Occipital lobe (tissue), 2 donors: Measurements from ENCODE around the gene PACRG. TPM values are rescaled to one million over a fixed set of nuclear protein-coding genes. Genes with fewer than 3 reads are reported as not detected.

ENCODE experiments used
- DNase-seq: peaks from one replicate; lab custom pipeline; 2025; lab: John Stamatoyannopoulos, UW
- total RNA-seq: library from RNA; depleted of rRNA; stranded (reverse); fragments of >200 nt; gene quantifications from one replicate; pipeline ENCODE4 v1.2.3, GENCODE V29; 2014

PACRG gene
- total RNA-seq, 1 donor from 2014 or later = 6.7 TPM

GRCh38 chr6:163198396-163198795 lies 470.6 kb downstream of the PACRG start:
- no peak for DNase-seq

DNA sequence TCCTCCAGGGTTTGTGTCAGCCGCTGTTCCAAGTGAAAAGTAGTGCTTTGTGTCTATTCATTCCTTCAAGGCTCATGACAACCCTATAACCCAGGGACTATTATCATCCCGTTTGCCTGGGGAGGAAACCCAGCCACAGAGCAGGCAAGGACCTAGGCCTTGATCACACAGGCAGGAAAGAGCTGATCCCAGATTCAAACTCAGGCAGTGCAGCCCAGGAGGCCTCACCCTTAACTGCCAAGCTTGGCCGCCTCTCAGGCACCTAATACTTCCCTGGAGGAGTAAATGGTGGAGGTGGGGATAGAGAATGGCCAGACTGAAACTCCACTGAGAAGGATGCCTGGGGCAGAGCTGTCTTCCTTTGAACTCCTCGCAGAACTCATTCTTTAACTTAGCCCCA lies 471.6 kb downstream of the PACRG start:
- no peak for DNase-seq

DNA sequence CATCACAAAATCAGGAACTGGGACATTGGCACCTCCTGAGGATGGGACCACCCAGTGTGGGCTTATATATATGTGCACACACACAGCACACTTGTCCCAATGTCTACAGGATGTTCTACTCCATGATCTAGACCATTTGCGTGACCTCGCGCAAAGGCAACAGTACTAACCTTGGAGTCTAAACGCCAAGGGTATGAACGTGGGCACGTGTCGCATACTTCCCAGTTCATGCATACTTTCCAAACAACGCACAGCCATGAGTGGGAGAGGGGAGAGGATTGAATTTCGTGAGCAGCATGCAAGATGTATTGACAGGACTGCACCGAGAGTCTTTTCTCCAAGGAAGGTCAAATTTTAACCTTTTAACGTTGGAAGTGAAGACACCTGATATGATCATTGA lies 472.5 kb downstream of the PACRG start:
- no peak for DNase-seq

DNA sequence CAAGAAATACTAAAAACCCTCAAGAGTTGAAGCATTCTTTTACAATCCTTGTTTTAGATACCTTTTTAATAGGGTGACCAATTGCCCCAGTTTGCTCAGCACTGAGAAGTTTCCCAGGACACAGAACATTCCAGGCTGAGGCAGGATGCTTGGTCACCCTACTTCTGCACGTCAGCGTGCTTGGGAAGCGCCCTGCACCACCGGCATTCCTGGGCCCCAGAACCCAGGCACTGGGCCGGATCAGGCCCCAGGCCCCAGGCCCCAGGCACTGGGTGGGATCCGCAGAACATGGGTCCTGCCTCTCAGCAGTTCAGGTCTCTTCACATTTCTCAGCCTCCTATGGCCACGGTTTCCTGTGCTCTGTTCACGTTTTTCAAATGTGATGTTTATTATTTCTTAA lies 472.9 kb downstream of the PACRG start:
- DNase-seq = no peak

DNA sequence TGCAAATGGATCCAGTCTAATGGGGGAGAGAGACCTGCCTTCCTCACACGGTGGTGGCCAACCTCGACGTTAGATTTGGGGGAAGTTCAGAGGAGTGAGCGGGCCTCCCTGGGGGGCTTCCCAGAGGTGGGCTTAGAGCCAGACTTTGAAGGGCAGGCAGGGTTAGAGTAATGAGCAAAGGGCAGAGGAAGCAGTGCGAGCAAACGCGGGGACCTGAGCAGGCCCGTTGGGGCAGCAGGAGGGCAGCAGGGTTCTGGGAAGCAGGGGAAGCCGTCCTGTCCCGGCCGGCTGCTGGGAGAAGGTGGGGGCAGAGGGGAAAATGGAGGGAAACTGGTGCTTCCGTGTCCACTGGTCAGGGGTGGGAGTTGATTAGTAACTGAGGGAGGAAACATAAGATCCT lies 474.1 kb downstream of the PACRG start:
- DNase-seq = no peak

DNA sequence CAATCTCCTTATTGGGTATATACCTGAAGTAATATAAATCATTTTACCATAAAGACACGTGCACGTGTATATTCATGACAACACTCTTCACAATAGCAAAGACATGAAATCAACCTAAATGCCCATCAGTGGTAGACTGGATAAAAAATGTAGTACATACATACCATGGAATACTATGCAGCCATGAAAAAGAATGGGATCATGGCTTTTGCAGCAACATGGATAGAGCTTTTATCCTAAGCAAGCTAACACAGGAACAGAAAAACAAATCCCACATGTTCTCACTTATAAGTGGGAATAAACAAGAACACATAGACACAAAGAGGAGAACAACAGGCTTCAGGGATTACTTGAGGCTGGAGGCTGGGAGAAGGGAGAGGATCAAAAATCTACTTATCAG lies 478.4 kb downstream of the PACRG start:
- DNase-seq = no peak

GRCh38 chr6:163207431-163208383 lies 479.9 kb downstream of the PACRG start:
- no peak for DNase-seq

GRCh38 chr6:163209005-163209404 lies 481.2 kb downstream of the PACRG start:
- DNase-seq = no peak

- no peak for DNase-seq
These were observed 484.3 kb downstream of the PACRG start for GRCh38 chr6:163212123-163212522.

- DNase-seq = no peak
These were observed 486.5 kb downstream of the PACRG start for GRCh38 chr6:163214259-163214658.

GRCh38 chr6:163218361-163218894 lies 490.7 kb downstream of the PACRG start:
- DNase-seq = no peak

DNA sequence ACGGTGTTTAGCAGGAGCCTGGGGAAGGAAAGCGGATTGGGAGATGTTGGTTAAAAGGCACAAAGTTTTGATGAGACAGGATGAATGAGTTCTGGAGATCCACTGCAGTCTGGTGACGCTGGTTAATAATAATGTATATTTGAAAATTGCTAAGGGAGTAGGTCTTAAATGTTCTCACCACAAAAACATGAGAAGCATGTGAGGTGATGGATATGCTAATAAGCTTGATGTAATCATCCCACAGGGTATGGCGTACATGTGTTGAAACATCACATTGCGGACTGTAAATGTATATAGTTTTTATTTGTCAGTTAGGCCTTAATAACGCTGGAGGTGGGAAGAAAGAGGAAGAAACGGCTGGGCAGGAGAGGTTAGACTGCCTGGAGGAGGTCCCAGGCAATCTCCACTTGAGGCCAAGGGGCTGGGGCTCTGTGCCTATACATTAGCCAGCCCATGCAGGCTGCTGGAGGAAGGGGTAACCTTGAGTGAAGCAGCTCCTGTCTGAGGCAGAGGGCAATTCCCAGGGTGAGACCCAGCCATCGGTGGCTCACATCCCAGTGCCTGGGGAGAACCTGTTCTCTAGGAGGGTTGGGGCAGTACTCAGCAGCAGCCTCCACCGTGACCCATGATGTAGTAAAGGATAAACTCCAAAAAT lies 498.5 kb downstream of the PACRG start:
- DNase-seq = no peak

DNA sequence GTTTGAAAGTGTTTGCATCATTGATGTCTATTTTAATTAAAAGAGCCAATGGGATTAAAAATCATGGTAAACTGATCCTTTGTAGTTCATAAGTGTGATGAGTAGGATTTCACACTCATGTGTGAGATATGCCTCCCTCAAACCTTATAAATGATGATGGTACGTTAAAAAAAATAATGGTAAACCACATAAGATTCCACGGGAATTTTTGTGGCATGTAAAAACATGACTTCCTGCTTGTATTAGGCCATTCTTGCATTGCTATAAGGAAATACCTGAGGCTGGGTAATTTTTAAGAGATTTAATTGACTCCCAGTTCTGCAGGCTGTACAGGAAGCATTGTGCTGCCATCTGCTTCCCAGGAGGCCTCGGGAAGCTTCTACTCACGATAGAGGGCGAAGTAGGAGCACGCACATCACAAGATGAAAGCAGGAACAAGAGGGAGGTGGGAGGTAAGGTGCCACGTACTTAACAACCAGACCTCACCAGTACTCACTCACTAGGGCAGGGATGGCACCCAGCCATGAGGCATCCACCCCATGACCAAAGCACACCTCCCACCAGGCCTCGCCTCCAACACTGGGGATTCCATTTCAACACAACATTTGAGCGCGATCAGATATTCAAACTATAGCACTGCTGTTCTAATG lies 499.2 kb downstream of the PACRG start:
- DNase-seq = no peak

- no peak for DNase-seq
These were observed 500.3 kb downstream of the PACRG start for GRCh38 chr6:163228041-163228440.

- no peak for DNase-seq
These were observed 501.3 kb downstream of the PACRG start for GRCh38 chr6:163229050-163229449.

- no peak for DNase-seq
These were observed 503.1 kb downstream of the PACRG start for GRCh38 chr6:163230901-163231300.

GRCh38 chr6:163231356-163232014 lies 503.7 kb downstream of the PACRG start:
- no peak for DNase-seq

GRCh38 chr6:163232015-163232523 lies 504.3 kb downstream of the PACRG start:
- DNase-seq = no peak

DNA sequence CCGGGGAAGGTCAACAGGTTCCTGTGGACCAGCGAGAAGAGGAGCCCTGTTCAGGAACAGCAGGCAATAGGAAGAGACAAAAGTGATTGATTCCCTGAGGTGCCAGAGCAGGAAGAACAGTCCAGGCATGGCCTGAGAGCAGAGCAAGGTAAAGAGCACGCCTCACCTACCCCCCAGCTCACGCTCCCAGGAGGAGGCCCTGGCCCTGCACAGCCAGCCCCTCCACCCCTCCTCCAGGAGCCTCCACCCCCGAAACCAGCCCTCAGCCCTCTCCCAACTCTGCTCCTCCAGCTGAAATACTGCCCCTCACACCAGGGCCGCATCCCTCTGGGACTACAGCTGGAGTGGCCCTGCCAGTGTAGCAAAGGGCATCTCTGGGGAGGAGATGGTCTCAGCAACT lies 504.9 kb downstream of the PACRG start:
- no peak for DNase-seq

DNA sequence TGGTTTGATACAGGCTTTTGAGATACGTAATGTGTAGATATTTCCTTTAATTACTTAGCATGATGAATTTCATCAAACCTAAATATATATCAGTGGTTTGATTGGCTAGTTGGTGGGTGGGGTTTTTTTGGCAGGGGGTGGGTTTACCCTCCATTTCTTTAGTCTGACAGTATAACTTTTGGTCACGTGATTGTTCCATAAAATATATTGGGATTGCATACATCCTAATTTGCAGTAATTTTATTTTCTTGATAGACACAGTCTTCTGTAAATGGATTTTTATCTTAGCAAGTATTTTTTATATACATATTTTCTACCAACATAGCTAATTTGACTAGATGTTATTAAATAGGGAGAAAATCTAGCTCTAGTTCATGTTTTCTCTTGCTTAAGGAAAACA lies 509.3 kb downstream of the PACRG start:
- no peak for DNase-seq
